ENCODE measurements around the gene SLIT1.

Gene SLIT1

GRCh38 chr10:97060441-97061084 lies 125.2 kb downstream of the SLIT1 start:
- no peak for DNase-seq

GRCh38 chr10:97059872-97060205 lies 125.9 kb downstream of the SLIT1 start:
- no peak for DNase-seq

GRCh38 chr10:97059006-97059871 lies 126.5 kb downstream of the SLIT1 start:
- DNase-seq, result no peak

GRCh38 chr10:97058521-97058920 lies 127.2 kb downstream of the SLIT1 start:
- peak; percentile 35 for DNase-seq

- DNase-seq, result no peak
Observed at GRCh38 chr10:97057491-97058235, 128.1 kb downstream of the SLIT1 start.

- DNase-seq, result no peak
Observed at GRCh38 chr10:97056003-97056630, 129.6 kb downstream of the SLIT1 start.

GRCh38 chr10:97053276-97053675 lies 132.5 kb downstream of the SLIT1 start:
- no peak for DNase-seq

GRCh38 chr10:97050956-97051496 lies 134.7 kb downstream of the SLIT1 start:
- no peak for DNase-seq

GRCh38 chr10:97050205-97050745 lies 135.5 kb downstream of the SLIT1 start:
- no peak for DNase-seq

GRCh38 chr10:97049670-97050069 lies 136.1 kb downstream of the SLIT1 start:
- no peak for DNase-seq

- DNase-seq, result peak; percentile 49
Observed at GRCh38 chr10:97048649-97049427, 136.9 kb downstream of the SLIT1 start.

GRCh38 chr10:97047788-97048187 lies 138.0 kb downstream of the SLIT1 start:
- no peak for DNase-seq

- DNase-seq, result no peak
Observed at GRCh38 chr10:97047083-97047736, 138.5 kb downstream of the SLIT1 start.

GRCh38 chr10:97046456-97047082 lies 139.2 kb downstream of the SLIT1 start:
- DNase-seq, result no peak

- DNase-seq, result no peak
Observed at GRCh38 chr10:97043563-97043855, 142.2 kb downstream of the SLIT1 start.

- no peak for DNase-seq
Observed at GRCh38 chr10:97042716-97043562, 142.8 kb downstream of the SLIT1 start.

GRCh38 chr10:97042081-97042480 lies 143.7 kb downstream of the SLIT1 start:
- DNase-seq, result no peak

- DNase-seq, result no peak
Observed at GRCh38 chr10:97040706-97041105, 145.1 kb downstream of the SLIT1 start.

GRCh38 chr10:97040248-97040584 lies 145.5 kb downstream of the SLIT1 start:
- no peak for DNase-seq
